Activated naive CD4-positive, alpha-beta T cell treated with Interleukin-2 at 50 U/mL for 16 hours (primary cell): ENCODE measurements around the gene TEAD1.

ENCODE experiments used
- DNase-seq: peaks from one replicate; pipeline ENCODE4 v3.0.0-alpha.2; 2020

The TEAD1 gene

GRCh38 chr11:12964650-12965049 is 290.4 kb downstream of the TEAD1 start:
- no peak for DNase-seq

GRCh38 chr11:12966002-12966401 is 291.8 kb downstream of the TEAD1 start:
- DNase-seq: no peak

- no peak for DNase-seq
Observed at GRCh38 chr11:12968101-12968500, 293.9 kb downstream of the TEAD1 start.

- no peak for DNase-seq
Observed at GRCh38 chr11:12968826-12969225, 294.6 kb downstream of the TEAD1 start.

GRCh38 chr11:12971955-12972354 is 297.7 kb downstream of the TEAD1 start:
- DNase-seq: no peak

- DNase-seq: no peak
Observed at GRCh38 chr11:12973528-12974181, 299.4 kb downstream of the TEAD1 start.

- DNase-seq: no peak
Observed at GRCh38 chr11:12975195-12975594, 301.0 kb downstream of the TEAD1 start.

GRCh38 chr11:12979928-12980689 is 305.9 kb downstream of the TEAD1 start:
- DNase-seq: no peak

GRCh38 chr11:12981676-12982522 is 307.7 kb downstream of the TEAD1 start:
- no peak for DNase-seq

GRCh38 chr11:12983336-12983735 is 309.1 kb downstream of the TEAD1 start:
- no peak for DNase-seq

- DNase-seq: no peak
Observed at GRCh38 chr11:12986194-12986898, 312.1 kb downstream of the TEAD1 start.

GRCh38 chr11:12989428-12990161 is 315.4 kb downstream of the TEAD1 start:
- DNase-seq: no peak

GRCh38 chr11:12990162-12990480 is 315.9 kb downstream of the TEAD1 start:
- DNase-seq: no peak

- DNase-seq: no peak
Observed at GRCh38 chr11:12991426-12991825, 317.2 kb downstream of the TEAD1 start.

GRCh38 chr11:12993626-12994025 is 319.4 kb downstream of the TEAD1 start:
- no peak for DNase-seq
